HEK293 (cell line): Measurements from ENCODE around the gene LSM10.

Experiments
- CTCF ChIA-PET: fragments of 350-600 bp; formaldehyde crosslinking; extraction: SDS; loops from one replicate; lab custom pipeline; 2021; ENCODE audit warnings: antibody characterized with exemption; lab: Yijun Ruan, JAX
- POLR2A ChIA-PET: fragments of 300-600 bp; formaldehyde crosslinking; extraction: SDS; loops from one replicate; lab custom pipeline; 2020; ENCODE audit warnings: antibody characterized with exemption, inconsistent platforms; lab: Yijun Ruan, JAX
- H3K27ac ChIP-seq: fragments of 200-500 bp; sonication (Bioruptor generic); 2 replicates; pipeline ENCODE4 v1.5.1; 2014; ENCODE audit warnings: low read depth, low read length, control low read depth, inconsistent platforms; ENCODE audit errors: extremely low read depth
- H3K36me3 ChIP-seq, 2 experiments: fragments of 200-500 bp in 1 of 2; sonication (Bioruptor generic) in 1 of 2; 1 replicate in 1 of 2; 2 replicates in 1 of 2; pipeline ENCODE4 v1.5.1; 2014 to 2017; ENCODE audit warnings: inconsistent platforms in 2 of 2, low read length in 2 of 2; ENCODE audit not compliant: control insufficient read depth in 2 of 2, insufficient read depth in 1 of 2
- H3K4me1 ChIP-seq: fragments of 200-500 bp; sonication (Bioruptor generic); 2 replicates; pipeline ENCODE4 v1.5.1; 2014; ENCODE audit warnings: mild to moderate bottlenecking, low read length, inconsistent platforms; ENCODE audit not compliant: control insufficient read depth, insufficient read depth
- H3K4me3 ChIP-seq: 2 replicates; pipeline ENCODE4 v1.5.1; 2011; ENCODE audit warnings: low read depth, mild to moderate bottlenecking, control low read depth, low read length, moderate library complexity
- H3K9me3 ChIP-seq: fragments of 200-500 bp; sonication (Bioruptor generic); 2 replicates; pipeline ENCODE4 v1.5.1; 2014; ENCODE audit warnings: low read depth, low read length, inconsistent platforms; ENCODE audit not compliant: control insufficient read depth, insufficient read depth
- HOXD13 ChIP-seq: sonication (generic); formaldehyde crosslinking; IDR thresholded peaks from 2 replicates; pipeline ENCODE4 v1.8.0; 2022; ENCODE audit warnings: missing genetic modification reagents, borderline replicate concordance
- IKZF3 ChIP-seq: fragments of 450-650 bp; IDR thresholded peaks from 2 replicates; pipeline ENCODE4 v1.5.0; 2018; ENCODE audit warnings: missing biosample characterization, mild to moderate bottlenecking, missing genetic modification characterization, moderate library complexity
- KLF7 ChIP-seq: fragments of 450-650 bp; formaldehyde crosslinking; IDR thresholded peaks from 2 replicates; pipeline ENCODE4 v1.5.1; 2016; ENCODE audit warnings: missing biosample characterization, missing genetic modification characterization, borderline replicate concordance
- PRDM1 ChIP-seq: fragments of 450-650 bp; formaldehyde crosslinking; IDR thresholded peaks from 2 replicates; pipeline ENCODE4; 2016; ENCODE audit warnings: missing biosample characterization, missing genetic modification characterization
- SCRT1 ChIP-seq: fragments of 450-650 bp; formaldehyde crosslinking; IDR thresholded peaks from 2 replicates; pipeline ENCODE4 v1.5.1; 2016; ENCODE audit warnings: missing biosample characterization, missing genetic modification characterization, borderline replicate concordance
- ZBTB17 ChIP-seq: fragments of 450-650 bp; formaldehyde crosslinking; IDR thresholded peaks from 2 replicates; pipeline ENCODE4 v1.5.1; 2016; ENCODE audit warnings: missing biosample characterization, missing genetic modification characterization
- ZBTB21 ChIP-seq: fragments of 450-650 bp; formaldehyde crosslinking; IDR thresholded peaks from 2 replicates; pipeline ENCODE4 v1.5.1; 2017; ENCODE audit warnings: missing biosample characterization, missing genetic modification characterization
- ZFP41 ChIP-seq: fragments of 450-650 bp; formaldehyde crosslinking; IDR thresholded peaks from 2 replicates; pipeline ENCODE4 v1.5.1; 2016; ENCODE audit warnings: missing biosample characterization, missing genetic modification characterization, borderline replicate concordance
- ZNF121 ChIP-seq: fragments of 450-650 bp; formaldehyde crosslinking; IDR thresholded peaks from 2 replicates; pipeline ENCODE4 v1.5.1; 2016; ENCODE audit warnings: missing biosample characterization, missing genetic modification characterization
- ZNF155 ChIP-seq: fragments of 450-650 bp; formaldehyde crosslinking; IDR thresholded peaks from 2 replicates; pipeline ENCODE4 v1.5.1; 2016; ENCODE audit warnings: missing biosample characterization, missing genetic modification characterization
- ZNF175 ChIP-seq: fragments of 450-650 bp; formaldehyde crosslinking; IDR thresholded peaks from 2 replicates; pipeline ENCODE4 v1.5.1; 2016; ENCODE audit warnings: missing biosample characterization, missing genetic modification characterization
- ZNF184 ChIP-seq: fragments of 450-650 bp; IDR thresholded peaks from 2 replicates; pipeline ENCODE4 v1.5.1; 2018; ENCODE audit warnings: missing biosample characterization, mild to moderate bottlenecking, missing genetic modification characterization
- ZNF19 ChIP-seq: fragments of 450-650 bp; formaldehyde crosslinking; IDR thresholded peaks from 2 replicates; pipeline ENCODE4; 2016; ENCODE audit warnings: missing biosample characterization, missing genetic modification characterization, low read depth
- ZNF214 ChIP-seq: fragments of 450-650 bp; formaldehyde crosslinking; IDR thresholded peaks from 2 replicates; pipeline ENCODE4 v1.5.1; 2017; ENCODE audit warnings: missing biosample characterization, mild to moderate bottlenecking, missing genetic modification characterization, borderline replicate concordance
- ZNF404 ChIP-seq: fragments of 450-650 bp; formaldehyde crosslinking; IDR thresholded peaks from 2 replicates; pipeline ENCODE4 v1.5.1; 2017; ENCODE audit warnings: missing biosample characterization, missing genetic modification characterization
- ZNF449 ChIP-seq: fragments of 450-650 bp; formaldehyde crosslinking; IDR thresholded peaks from 2 replicates; pipeline ENCODE4 v1.5.1; 2017; ENCODE audit warnings: missing biosample characterization, mild to moderate bottlenecking, missing genetic modification characterization, moderate library complexity
- ZNF521 ChIP-seq: fragments of 450-650 bp; formaldehyde crosslinking; IDR thresholded peaks from 2 replicates; pipeline ENCODE4 v1.5.1; 2017; ENCODE audit warnings: missing biosample characterization, mild to moderate bottlenecking, missing genetic modification characterization
- ZNF529 ChIP-seq: fragments of 450-650 bp; formaldehyde crosslinking; IDR thresholded peaks from 2 replicates; pipeline ENCODE4 v1.5.1; 2017; ENCODE audit warnings: missing genetic modification characterization, missing biosample characterization; ENCODE audit not compliant: insufficient replicate concordance
- ZNF561 ChIP-seq: fragments of 450-650 bp; IDR thresholded peaks from 2 replicates; pipeline ENCODE4 v1.5.1; 2018; ENCODE audit warnings: missing biosample characterization, missing genetic modification characterization, borderline replicate concordance
- ZNF600 ChIP-seq: fragments of 450-650 bp; formaldehyde crosslinking; IDR thresholded peaks from 2 replicates; pipeline ENCODE4 v1.5.1; 2016; ENCODE audit warnings: missing biosample characterization, missing genetic modification characterization
- ZNF610 ChIP-seq: fragments of 450-650 bp; formaldehyde crosslinking; IDR thresholded peaks from 2 replicates; pipeline ENCODE4 v1.5.1; 2016; ENCODE audit warnings: missing biosample characterization, missing genetic modification characterization, borderline replicate concordance
- ZNF626 ChIP-seq: fragments of 450-650 bp; sonication (Bioruptor Pico); formaldehyde crosslinking; IDR thresholded peaks from 2 replicates; pipeline ENCODE4 v1.5.1; 2018; ENCODE audit warnings: missing biosample characterization, missing genetic modification characterization, inconsistent platforms
- ZNF645 ChIP-seq: fragments of 450-650 bp; formaldehyde crosslinking; IDR thresholded peaks from 2 replicates; pipeline ENCODE4; 2016; ENCODE audit warnings: missing biosample characterization, missing genetic modification characterization
- ZNF747 ChIP-seq: fragments of 450-650 bp; formaldehyde crosslinking; IDR thresholded peaks from 2 replicates; pipeline ENCODE4 v1.5.1; 2016; ENCODE audit warnings: missing biosample characterization, missing genetic modification characterization
- ZNF777 ChIP-seq: fragments of 450-650 bp; formaldehyde crosslinking; IDR thresholded peaks from 2 replicates; pipeline ENCODE4 v1.5.1; 2017; ENCODE audit warnings: missing biosample characterization, missing genetic modification characterization, borderline replicate concordance
- ZNF837 ChIP-seq: fragments of 450-650 bp; formaldehyde crosslinking; IDR thresholded peaks from 2 replicates; pipeline ENCODE4 v1.5.1; 2016; ENCODE audit warnings: missing biosample characterization, missing genetic modification characterization
- ZNF843 ChIP-seq: fragments of 450-650 bp; formaldehyde crosslinking; IDR thresholded peaks from 2 replicates; pipeline ENCODE4 v1.5.1; 2016; ENCODE audit warnings: missing biosample characterization, missing genetic modification characterization
- ZXDB ChIP-seq: fragments of 450-650 bp; formaldehyde crosslinking; IDR thresholded peaks from 2 replicates; pipeline ENCODE4 v1.5.1; 2016; ENCODE audit warnings: missing biosample characterization, missing genetic modification characterization

LSM10 gene

GRCh38 chr1:36382669-36383068 is 15.0 kb downstream of the LSM10 start:
- CTCF ChIA-PET = interaction anchor here (3.0 to 3.1 kb wide), 2 partner anchors 14 kb away, joined by 14 to 16 read pairs; no protein-coding TSS in a partner anchor
- POLR2A ChIA-PET = interaction anchor here (1.6 to 5.8 kb wide), 2 partner anchors 15 to 68 kb away, joined by 3 to 103 read pairs; partner anchors contain the start of gene LSM10
- no peak overlapping the region for H3K4me3 ChIP-seq
- 0 out of 2 replicates have a peak, but pooled peaks have one; percentile 26 for TF ChIP-seq ZBTB17 (tag by site-specific recombination)
- TF ChIP-seq ZNF449 (tag by site-specific recombination) = no peak
- peaks cover 3% of the 10 kb centered on the region for H3K4me1 ChIP-seq
- peaks cover 0 to 10% of the 10 kb centered on the region in 2 experiments; a peak in 1 of 3 replicates for H3K36me3 ChIP-seq
- no peak overlapping the region for H3K27ac ChIP-seq
- no peaks in the 10 kb centered on the region for H3K9me3 ChIP-seq

GRCh38 chr1:36382231-36382630 is 15.5 kb downstream of the LSM10 start:
- POLR2A ChIA-PET = interaction anchor here (1.6 kb wide), 1 partner anchor 68 kb away, joined by 3 read pairs; no protein-coding TSS in a partner anchor

GRCh38 chr1:36381405-36381804 is 16.3 kb downstream of the LSM10 start:
- no peak for TF ChIP-seq ZNF626
- TF ChIP-seq IKZF3 = no peak
- TF ChIP-seq ZNF837 (tag by site-specific recombination) = no peak
- no peak for TF ChIP-seq ZNF561 (tag by site-specific recombination)
- peak; percentile 98 for TF ChIP-seq ZNF121
- TF ChIP-seq ZNF175 (tag by site-specific recombination) = no peak
- no peak for TF ChIP-seq ZNF600 (tag by site-specific recombination)
- no peak overlapping the region for H3K27ac ChIP-seq
- H3K4me3 ChIP-seq = no peak overlapping the region
- no peaks in the 10 kb centered on the region for H3K4me1 ChIP-seq
- ChIA-PET POLR2A (interaction anchor here (0.5 to 1.6 kb wide), 2 partner anchors 69 to 147 kb away, joined by 3 to 5 read pairs; no protein-coding TSS in a partner anchor), CTCF (interaction anchor here (3.0 kb wide), 1 partner anchor 13 kb away, joined by 16 read pairs; no protein-coding TSS in a partner anchor)
- H3K9me3 ChIP-seq = no peaks in the 10 kb centered on the region
- H3K36me3 ChIP-seq = peaks cover 0 to 12% of the 10 kb centered on the region in 2 experiments; a peak in 1 of 3 replicates

More at GRCh38 chr1:36382231-36382630, 15.5 kb downstream of the LSM10 start:
- CTCF ChIA-PET = interaction anchor here (3.0 kb wide), 1 partner anchor 14 kb away, joined by 16 read pairs; no protein-coding TSS in a partner anchor
- TF ChIP-seq ZNF404 (tag by site-specific recombination) (no peak), ZNF843 (tag by site-specific recombination) (no peak), ZNF521 (tag by site-specific recombination) (no peak), ZNF529 (tag by site-specific recombination) (no peak), ZNF610 (tag by site-specific recombination) (no peak), KLF7 (no peak)
- H3K4me3 ChIP-seq = no peak overlapping the region
- peaks cover 0 to 12% of the 10 kb centered on the region in 2 experiments; a peak in 1 of 3 replicates for H3K36me3 ChIP-seq
- H3K9me3 ChIP-seq = no peaks in the 10 kb centered on the region
- H3K27ac ChIP-seq = no peak overlapping the region
- peaks cover 3% of the 10 kb centered on the region for H3K4me1 ChIP-seq

GRCh38 chr1:36380782-36381181 is 16.9 kb downstream of the LSM10 start:
- Histone ChIP-seq H3K4me3 (no peak overlapping the region), H3K9me3 (no peaks in the 10 kb centered on the region), H3K36me3 (peaks cover 0 to 12% of the 10 kb centered on the region in 2 experiments; a peak in 1 of 3 replicates), H3K27ac (no peak overlapping the region), H3K4me1 (no peaks in the 10 kb centered on the region)
- POLR2A ChIA-PET = interaction anchor here (1.6 kb wide), 1 partner anchor 70 kb away, joined by 3 read pairs; no protein-coding TSS in a partner anchor
- CTCF ChIA-PET = interaction anchor here (3.0 kb wide), 1 partner anchor 12 kb away, joined by 16 read pairs; no protein-coding TSS in a partner anchor
- no peak for TF ChIP-seq ZBTB21 (tag by site-specific recombination)
- TF ChIP-seq ZFP41 = no peak
- no peak for TF ChIP-seq ZNF155 (tag by site-specific recombination)
- TF ChIP-seq SCRT1 (tag by site-specific recombination) = no peak
- TF ChIP-seq ZXDB (tag by site-specific recombination) = no peak
- TF ChIP-seq IKZF3 = no peak
- TF ChIP-seq ZNF747 (tag by site-specific recombination) = no peak
- no peak for TF ChIP-seq ZNF184
- TF ChIP-seq ZNF645 (tag by site-specific recombination) = no peak
- no peak for TF ChIP-seq ZNF214 (tag by site-specific recombination)
- no peak for TF ChIP-seq PRDM1 (tag by site-specific recombination)
- TF ChIP-seq ZNF19 = no peak
- TF ChIP-seq HOXD13 (CRISPR knock-in tag) = no peak
- TF ChIP-seq ZNF777 = no peak
